Measurements from ENCODE around the gene PDZD8. TPM values are rescaled to one million over a fixed set of nuclear protein-coding genes. Genes with fewer than 3 reads are reported as not detected.

The PDZD8 gene
- total RNA-seq, 2 experiments from 2014 or later, result 10.5 to 26.4 TPM

DNA sequence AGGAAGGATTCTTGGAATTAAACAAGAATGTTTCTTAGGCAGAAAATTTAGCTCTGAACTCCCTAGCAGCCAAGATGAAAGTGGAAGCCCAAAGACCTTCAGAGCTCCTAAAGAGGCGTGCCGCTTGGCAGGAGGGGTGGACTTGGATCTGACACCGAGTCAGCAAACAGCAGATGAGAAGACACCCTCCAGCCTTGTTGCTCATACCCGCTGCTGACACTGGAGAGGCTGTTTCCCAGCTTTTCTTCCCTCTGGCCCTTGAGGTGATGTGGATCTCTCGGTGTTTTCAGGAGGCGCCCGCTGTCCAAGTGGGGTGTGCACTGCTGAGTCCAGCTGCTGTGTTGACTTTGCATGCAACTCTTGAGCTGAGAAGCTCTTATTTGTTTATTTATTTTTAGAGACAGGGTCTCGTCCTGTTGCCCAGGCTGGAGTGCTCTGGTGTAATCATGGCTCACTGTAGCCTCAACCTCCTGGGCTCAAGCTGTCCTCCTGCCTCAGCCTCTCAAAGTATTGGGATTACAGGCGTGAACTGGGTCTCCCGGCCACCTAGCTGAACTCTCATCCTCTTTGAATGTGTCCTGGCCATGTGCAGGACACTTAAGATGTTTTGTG lies 112.8 kb downstream of the PDZD8 start:
- intact Hi-C loops (cut with micrococcal nuclease; ENCODE audit: unreplicated experiment), result loop anchor here (5.0 kb wide), 1 partner anchor 160 kb away; no protein-coding TSS in a partner anchor
- DNase-seq (ENCODE audit: low spot score), result no peak
- no peaks in the 10 kb centered on the region for H3K36me3 ChIP-seq (ENCODE audit: insufficient read depth, low read length)
- ChIA-PET CTCF (ENCODE audit: unreplicated experiment) (interaction anchor here (0.6 kb wide), 1 partner anchor 15 kb away, joined by 3 read pairs; no protein-coding TSS in a partner anchor), POLR2A (no interaction called here)
- no peak for TF ChIP-seq EZH2phosphoT487 (IDR thresholded peaks at IDR 0.05; ENCODE audit: borderline replicate concordance, low read depth, low read length)
- TF ChIP-seq, protein P1, sequence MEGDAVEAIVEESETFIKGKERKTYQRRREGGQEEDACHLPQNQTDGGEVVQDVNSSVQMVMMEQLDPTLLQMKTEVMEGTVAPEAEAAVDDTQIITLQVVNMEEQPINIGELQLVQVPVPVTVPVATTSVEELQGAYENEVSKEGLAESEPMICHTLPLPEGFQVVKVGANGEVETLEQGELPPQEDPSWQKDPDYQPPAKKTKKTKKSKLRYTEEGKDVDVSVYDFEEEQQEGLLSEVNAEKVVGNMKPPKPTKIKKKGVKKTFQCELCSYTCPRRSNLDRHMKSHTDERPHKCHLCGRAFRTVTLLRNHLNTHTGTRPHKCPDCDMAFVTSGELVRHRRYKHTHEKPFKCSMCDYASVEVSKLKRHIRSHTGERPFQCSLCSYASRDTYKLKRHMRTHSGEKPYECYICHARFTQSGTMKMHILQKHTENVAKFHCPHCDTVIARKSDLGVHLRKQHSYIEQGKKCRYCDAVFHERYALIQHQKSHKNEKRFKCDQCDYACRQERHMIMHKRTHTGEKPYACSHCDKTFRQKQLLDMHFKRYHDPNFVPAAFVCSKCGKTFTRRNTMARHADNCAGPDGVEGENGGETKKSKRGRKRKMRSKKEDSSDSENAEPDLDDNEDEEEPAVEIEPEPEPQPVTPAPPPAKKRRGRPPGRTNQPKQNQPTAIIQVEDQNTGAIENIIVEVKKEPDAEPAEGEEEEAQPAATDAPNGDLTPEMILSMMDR (conservative IDR thresholded peaks at IDR 0.05; ENCODE audit: low read length), result no peak
- H3K4me3 ChIP-seq (ENCODE audit: low read depth, low read length, poor library complexity, severe bottlenecking), result no peak overlapping the region
- BruUV-seq (replicated peaks), result no TSS peak
- no peak overlapping the region for H3K27ac ChIP-seq (ENCODE audit: low read depth, low read length, poor library complexity, severe bottlenecking)
- no peaks in the 10 kb centered on the region for H3K9me2 ChIP-seq (ENCODE audit: insufficient read depth, low read length)
- no peak overlapping the region for H2AFZ ChIP-seq (ENCODE audit: low read length)
- H3K4me1 ChIP-seq (ENCODE audit: insufficient read depth, low read length, poor library complexity, severe bottlenecking), result no peaks in the 10 kb centered on the region
- no peaks in the 10 kb centered on the region for H3K9me3 ChIP-seq (ENCODE audit: low read length)
- no peaks in the 10 kb centered on the region for H3K79me2 ChIP-seq (ENCODE audit: insufficient read depth, low read depth, low read length)
- no peaks in the 10 kb centered on the region for H4K20me1 ChIP-seq (ENCODE audit: insufficient read depth, low read length)
- no peak overlapping the region for H3K4me2 ChIP-seq (ENCODE audit: low read length)

DNA sequence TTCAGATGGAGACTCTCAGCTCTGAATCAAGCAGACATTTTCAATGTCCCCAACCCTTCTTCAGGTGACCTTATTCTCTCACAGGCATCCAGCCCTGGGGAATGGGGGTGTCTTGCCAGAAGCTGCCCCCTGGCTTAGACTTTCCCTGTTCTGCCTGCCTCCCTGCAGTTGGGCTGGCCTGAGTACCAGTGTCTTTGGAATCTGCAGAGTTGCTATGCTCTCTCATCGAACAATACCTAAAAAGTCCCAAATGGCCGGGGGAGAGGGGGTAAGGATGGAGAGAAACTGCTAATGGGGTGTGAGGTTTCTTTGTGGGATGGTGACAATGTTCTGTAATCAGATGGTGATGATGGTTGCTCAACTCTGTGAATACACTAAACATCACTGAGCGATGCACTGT lies 113.7 kb downstream of the PDZD8 start:
- DNase-seq (ENCODE audit: low spot score), result no peak
- Histone ChIP-seq H3K27ac (ENCODE audit: low read depth, low read length, poor library complexity, severe bottlenecking) (no peak overlapping the region), H2AFZ (ENCODE audit: low read length) (no peak overlapping the region), H3K36me3 (ENCODE audit: insufficient read depth, low read length) (no peaks in the 10 kb centered on the region), H4K20me1 (ENCODE audit: insufficient read depth, low read length) (no peaks in the 10 kb centered on the region), H3K4me1 (ENCODE audit: insufficient read depth, low read length, poor library complexity, severe bottlenecking) (no peaks in the 10 kb centered on the region), H3K4me2 (ENCODE audit: low read length) (no peak overlapping the region), H3K79me2 (ENCODE audit: insufficient read depth, low read depth, low read length) (no peaks in the 10 kb centered on the region), H3K4me3 (ENCODE audit: low read depth, low read length, poor library complexity, severe bottlenecking) (no peak overlapping the region), H3K9me3 (ENCODE audit: low read length) (no peaks in the 10 kb centered on the region), H3K9me2 (ENCODE audit: insufficient read depth, low read length) (no peaks in the 10 kb centered on the region)
- TF ChIP-seq EZH2phosphoT487 (IDR thresholded peaks at IDR 0.05; ENCODE audit: borderline replicate concordance, low read depth, low read length), result no peak
- TF ChIP-seq, protein P1 (conservative IDR thresholded peaks at IDR 0.05; ENCODE audit: low read length), result no peak
- ChIA-PET POLR2A (no interaction called here), CTCF (ENCODE audit: unreplicated experiment) (no interaction called here)
- no TSS peak for BruUV-seq (replicated peaks)
- intact Hi-C loops (cut with micrococcal nuclease; ENCODE audit: unreplicated experiment), result loop anchor here (5.0 kb wide), 1 partner anchor 161 kb away; no protein-coding TSS in a partner anchor

DNA sequence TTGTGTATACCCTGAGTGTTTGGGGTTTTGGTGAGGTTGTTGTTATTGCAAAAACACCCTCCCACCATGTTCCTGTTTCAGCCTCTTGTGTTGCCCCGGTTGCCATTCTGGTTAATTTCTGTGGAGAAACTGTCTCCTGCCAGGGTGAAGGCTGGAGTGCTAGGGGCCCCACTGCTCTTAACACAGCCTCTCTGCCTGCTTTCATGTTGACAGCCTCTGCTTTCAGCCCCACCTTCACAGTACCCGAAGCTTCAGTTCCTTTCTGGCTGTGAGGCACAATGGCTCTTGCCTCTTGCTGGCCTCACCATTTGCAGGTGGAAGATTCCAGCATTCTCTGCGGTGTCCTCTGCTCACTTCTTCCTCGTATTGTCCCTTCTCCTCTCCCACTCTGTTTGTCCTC lies 115.2 kb downstream of the PDZD8 start:
- no peaks in the 10 kb centered on the region for H3K9me2 ChIP-seq (ENCODE audit: insufficient read depth, low read length)
- ChIA-PET CTCF (ENCODE audit: unreplicated experiment) (no interaction called here), POLR2A (interaction anchor here (0.6 kb wide), 1 partner anchor 34 kb away, joined by 3 read pairs; no protein-coding TSS in a partner anchor)
- H3K9me3 ChIP-seq (ENCODE audit: low read length), result no peaks in the 10 kb centered on the region
- H3K4me3 ChIP-seq (ENCODE audit: low read depth, low read length, poor library complexity, severe bottlenecking), result no peak overlapping the region
- no peaks in the 10 kb centered on the region for H4K20me1 ChIP-seq (ENCODE audit: insufficient read depth, low read length)
- no peak overlapping the region for H3K4me2 ChIP-seq (ENCODE audit: low read length)
- intact Hi-C loops (cut with micrococcal nuclease; ENCODE audit: unreplicated experiment), result loop anchor here (5.0 kb wide), 1 partner anchor 162 kb away; no protein-coding TSS in a partner anchor
- no peaks in the 10 kb centered on the region for H3K36me3 ChIP-seq (ENCODE audit: insufficient read depth, low read length)
- no peaks in the 10 kb centered on the region for H3K4me1 ChIP-seq (ENCODE audit: insufficient read depth, low read length, poor library complexity, severe bottlenecking)
- BruUV-seq (replicated peaks), result no TSS peak
- H3K27ac ChIP-seq (ENCODE audit: low read depth, low read length, poor library complexity, severe bottlenecking), result no peak overlapping the region
- no peaks in the 10 kb centered on the region for H3K79me2 ChIP-seq (ENCODE audit: insufficient read depth, low read depth, low read length)
- TF ChIP-seq, protein P1 (conservative IDR thresholded peaks at IDR 0.05; ENCODE audit: low read length), result no peak
- TF ChIP-seq EZH2phosphoT487 (IDR thresholded peaks at IDR 0.05; ENCODE audit: borderline replicate concordance, low read depth, low read length), result no peak
- no peak overlapping the region for H2AFZ ChIP-seq (ENCODE audit: low read length)
- DNase-seq (ENCODE audit: low spot score), result no peak

Data from OCI-LY7 (cell line).